HepG2 (cell line): ENCODE data around the gene NUP62. TPM values are rescaled to one million over a fixed set of nuclear protein-coding genes. Genes with fewer than 3 reads are reported as not detected.

ENCODE experiments used
- AGO1 ChIP-seq: fragments of 200-400 bp; formaldehyde crosslinking; IDR thresholded peaks from 2 replicates; pipeline ENCODE4 v1.6.1; 2017; ENCODE audit warnings: mild to moderate bottlenecking, low read depth, low read length, moderate library complexity; ENCODE audit not compliant: poor library complexity, severe bottlenecking
- HIVEP1 ChIP-seq: sonication (generic); formaldehyde crosslinking; IDR thresholded peaks from 2 replicates; pipeline ENCODE4 v1.4.0; 2020; ENCODE audit warnings: mild to moderate bottlenecking, missing genetic modification reagents
- NCOA1 ChIP-seq: sonication (generic); formaldehyde crosslinking; IDR thresholded peaks from 2 replicates; pipeline ENCODE4 v1.9.0; 2021; ENCODE audit warnings: missing genetic modification reagents
- SOX5 ChIP-seq: IDR thresholded peaks from 2 replicates; pipeline ENCODE4 v1.6.1; 2016; ENCODE audit warnings: borderline replicate concordance
- ZFP41 ChIP-seq: sonication (generic); formaldehyde crosslinking; IDR thresholded peaks from 2 replicates; pipeline ENCODE4 v1.4.0; 2020; ENCODE audit warnings: mild to moderate bottlenecking, missing genetic modification reagents, borderline replicate concordance
- ZNF136 ChIP-seq: sonication (generic); formaldehyde crosslinking; IDR thresholded peaks from 2 replicates; pipeline ENCODE4 v1.8.1; 2022; ENCODE audit warnings: low read depth, mild to moderate bottlenecking, moderate library complexity, missing genetic modification reagents
- ZNF629 ChIP-seq: sonication (generic); formaldehyde crosslinking; conservative IDR thresholded peaks from 2 replicates; pipeline ENCODE4 v1.5.0; 2020; ENCODE audit warnings: missing genetic modification reagents
- polyA plus RNA-seq, 8 experiments: library from polyadenylated mRNA; depleted of rRNA in 3 of 8; stranded (reverse) in 7 of 8; unstranded in 1 of 8; fragments of >200 nt; fragmentation: Illumina TruSeq in 4 of 8; extraction: Trizol in 4 of 8; gene quantifications; 2 replicates each; pipeline versions ENCODE4 v1.2.1 to v1.2.3, GENCODE V29; 2011 to 2016; ENCODE audit warnings: low read depth in 4 of 8, missing spikeins in 1 of 8, mixed read lengths in 1 of 8; ENCODE audit not compliant: insufficient read depth in 1 of 8
- total RNA-seq, 5 experiments: library from RNA; depleted of rRNA; stranded (reverse); fragments of >200 nt; fragmentation: Illumina TruSeq; extraction: Trizol; gene quantifications; 2 replicates each; pipeline ENCODE4 v1.2.3, GENCODE V29; 2016; ENCODE audit warnings: low read depth in 1 of 5
- TF ChIP-seq, protein P1 (sequence below): sonication (generic); formaldehyde crosslinking; IDR thresholded peaks from 2 replicates; pipeline ENCODE4 v1.8.0; 2023; ENCODE audit warnings: mild to moderate bottlenecking, missing genetic modification reagents
- TF ChIP-seq, protein P2 (sequence below): sonication (generic); formaldehyde crosslinking; IDR thresholded peaks from 2 replicates; pipeline ENCODE4 v1.4.0; 2020; ENCODE audit warnings: missing genetic modification reagents, borderline replicate concordance
- TF ChIP-seq, protein P3 (sequence below): sonication (generic); formaldehyde crosslinking; IDR thresholded peaks from one replicate; pipeline ENCODE4 v1.5.1; 2020; ENCODE audit warnings: mild to moderate bottlenecking, missing genetic modification reagents; ENCODE audit errors: not compliant biosample characterization
- TF ChIP-seq, protein P4 (sequence below): sonication (generic); formaldehyde crosslinking; IDR thresholded peaks from 2 replicates; pipeline ENCODE4 v1.8.0; 2022; ENCODE audit warnings: low read depth, missing genetic modification reagents
- TF ChIP-seq, protein P5 (sequence below): sonication (generic); formaldehyde crosslinking; IDR thresholded peaks from 2 replicates; pipeline ENCODE4 v1.8.1; 2023; ENCODE audit warnings: mild to moderate bottlenecking, moderate library complexity, missing genetic modification reagents

NUP62 gene
- total and polyA plus RNA-seq, 2 of the 13 experiments (the other 11 are each of a cell fraction or from before 2014, with no cell fraction given): 16.5 to 41.5 TPM

DNA sequence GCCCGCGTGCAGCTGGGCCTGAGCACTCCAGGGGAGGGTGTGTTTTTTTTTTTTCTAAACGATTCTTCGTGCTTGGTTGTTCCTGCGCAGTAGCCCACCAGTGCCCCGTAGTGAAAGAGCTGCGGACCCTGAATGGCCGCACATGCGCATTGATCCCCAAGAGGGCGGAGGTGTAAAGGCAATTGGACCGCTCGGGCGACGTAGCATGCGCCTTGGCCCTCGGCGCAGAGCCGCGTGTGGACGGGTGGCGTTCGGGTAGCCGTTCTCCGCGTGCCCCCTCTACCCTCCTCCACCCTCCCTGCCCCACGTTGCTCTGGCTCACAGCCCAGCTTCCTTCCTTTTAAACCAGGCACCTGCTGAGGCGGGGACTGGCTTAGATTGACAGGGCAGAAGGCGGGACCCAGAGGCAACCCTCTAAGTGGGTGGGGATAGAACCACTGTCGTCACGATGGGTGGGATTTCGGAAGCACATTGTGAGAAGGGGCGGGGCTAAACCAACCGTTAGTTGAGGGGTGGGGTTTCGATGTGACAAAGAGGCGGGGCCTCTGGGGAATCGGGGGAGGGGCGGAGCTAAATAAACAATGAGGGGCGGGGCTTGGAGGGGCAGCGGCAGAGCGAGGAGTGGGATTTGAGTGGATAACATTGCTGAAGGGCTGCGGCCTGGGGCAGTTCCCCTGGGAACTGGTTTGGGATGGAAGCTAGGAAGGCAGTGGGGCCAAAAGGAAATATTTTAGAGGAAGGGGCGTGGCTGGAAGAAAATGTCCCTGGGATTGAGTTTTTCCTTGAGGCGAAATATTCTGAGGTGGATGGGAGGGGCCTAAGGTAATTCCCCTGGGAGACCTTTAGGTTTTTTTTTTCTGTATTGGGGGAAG is 543 bp upstream of the NUP62 start (continued):
- TF ChIP-seq, protein P1, sequence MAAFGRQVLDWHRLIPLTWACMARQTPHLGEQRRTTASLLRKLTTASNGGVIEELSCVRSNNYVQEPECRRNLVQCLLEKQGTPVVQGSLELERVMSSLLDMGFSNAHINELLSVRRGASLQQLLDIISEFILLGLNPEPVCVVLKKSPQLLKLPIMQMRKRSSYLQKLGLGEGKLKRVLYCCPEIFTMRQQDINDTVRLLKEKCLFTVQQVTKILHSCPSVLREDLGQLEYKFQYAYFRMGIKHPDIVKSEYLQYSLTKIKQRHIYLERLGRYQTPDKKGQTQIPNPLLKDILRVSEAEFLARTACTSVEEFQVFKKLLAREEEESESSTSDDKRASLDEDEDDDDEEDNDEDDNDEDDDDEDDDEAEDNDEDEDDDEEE (CRISPR knock-in tag): peak; percentile 69; the same call in 1 of the 2 replicates
- TF ChIP-seq, protein P2, sequence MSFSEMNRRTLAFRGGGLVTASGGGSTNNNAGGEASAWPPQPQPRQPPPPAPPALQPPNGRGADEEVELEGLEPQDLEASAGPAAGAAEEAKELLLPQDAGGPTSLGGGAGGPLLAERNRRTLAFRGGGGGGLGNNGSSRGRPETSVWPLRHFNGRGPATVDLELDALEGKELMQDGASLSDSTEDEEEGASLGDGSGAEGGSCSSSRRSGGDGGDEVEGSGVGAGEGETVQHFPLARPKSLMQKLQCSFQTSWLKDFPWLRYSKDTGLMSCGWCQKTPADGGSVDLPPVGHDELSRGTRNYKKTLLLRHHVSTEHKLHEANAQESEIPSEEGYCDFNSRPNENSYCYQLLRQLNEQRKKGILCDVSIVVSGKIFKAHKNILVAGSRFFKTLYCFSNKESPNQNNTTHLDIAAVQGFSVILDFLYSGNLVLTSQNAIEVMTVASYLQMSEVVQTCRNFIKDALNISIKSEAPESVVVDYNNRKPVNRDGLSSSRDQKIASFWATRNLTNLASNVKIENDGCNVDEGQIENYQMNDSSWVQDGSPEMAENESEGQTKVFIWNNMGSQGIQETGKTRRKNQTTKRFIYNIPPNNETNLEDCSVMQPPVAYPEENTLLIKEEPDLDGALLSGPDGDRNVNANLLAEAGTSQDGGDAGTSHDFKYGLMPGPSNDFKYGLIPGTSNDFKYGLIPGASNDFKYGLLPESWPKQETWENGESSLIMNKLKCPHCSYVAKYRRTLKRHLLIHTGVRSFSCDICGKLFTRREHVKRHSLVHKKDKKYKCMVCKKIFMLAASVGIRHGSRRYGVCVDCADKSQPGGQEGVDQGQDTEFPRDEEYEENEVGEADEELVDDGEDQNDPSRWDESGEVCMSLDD (CRISPR knock-in tag): peak; percentile 80
- TF ChIP-seq, protein P3, sequence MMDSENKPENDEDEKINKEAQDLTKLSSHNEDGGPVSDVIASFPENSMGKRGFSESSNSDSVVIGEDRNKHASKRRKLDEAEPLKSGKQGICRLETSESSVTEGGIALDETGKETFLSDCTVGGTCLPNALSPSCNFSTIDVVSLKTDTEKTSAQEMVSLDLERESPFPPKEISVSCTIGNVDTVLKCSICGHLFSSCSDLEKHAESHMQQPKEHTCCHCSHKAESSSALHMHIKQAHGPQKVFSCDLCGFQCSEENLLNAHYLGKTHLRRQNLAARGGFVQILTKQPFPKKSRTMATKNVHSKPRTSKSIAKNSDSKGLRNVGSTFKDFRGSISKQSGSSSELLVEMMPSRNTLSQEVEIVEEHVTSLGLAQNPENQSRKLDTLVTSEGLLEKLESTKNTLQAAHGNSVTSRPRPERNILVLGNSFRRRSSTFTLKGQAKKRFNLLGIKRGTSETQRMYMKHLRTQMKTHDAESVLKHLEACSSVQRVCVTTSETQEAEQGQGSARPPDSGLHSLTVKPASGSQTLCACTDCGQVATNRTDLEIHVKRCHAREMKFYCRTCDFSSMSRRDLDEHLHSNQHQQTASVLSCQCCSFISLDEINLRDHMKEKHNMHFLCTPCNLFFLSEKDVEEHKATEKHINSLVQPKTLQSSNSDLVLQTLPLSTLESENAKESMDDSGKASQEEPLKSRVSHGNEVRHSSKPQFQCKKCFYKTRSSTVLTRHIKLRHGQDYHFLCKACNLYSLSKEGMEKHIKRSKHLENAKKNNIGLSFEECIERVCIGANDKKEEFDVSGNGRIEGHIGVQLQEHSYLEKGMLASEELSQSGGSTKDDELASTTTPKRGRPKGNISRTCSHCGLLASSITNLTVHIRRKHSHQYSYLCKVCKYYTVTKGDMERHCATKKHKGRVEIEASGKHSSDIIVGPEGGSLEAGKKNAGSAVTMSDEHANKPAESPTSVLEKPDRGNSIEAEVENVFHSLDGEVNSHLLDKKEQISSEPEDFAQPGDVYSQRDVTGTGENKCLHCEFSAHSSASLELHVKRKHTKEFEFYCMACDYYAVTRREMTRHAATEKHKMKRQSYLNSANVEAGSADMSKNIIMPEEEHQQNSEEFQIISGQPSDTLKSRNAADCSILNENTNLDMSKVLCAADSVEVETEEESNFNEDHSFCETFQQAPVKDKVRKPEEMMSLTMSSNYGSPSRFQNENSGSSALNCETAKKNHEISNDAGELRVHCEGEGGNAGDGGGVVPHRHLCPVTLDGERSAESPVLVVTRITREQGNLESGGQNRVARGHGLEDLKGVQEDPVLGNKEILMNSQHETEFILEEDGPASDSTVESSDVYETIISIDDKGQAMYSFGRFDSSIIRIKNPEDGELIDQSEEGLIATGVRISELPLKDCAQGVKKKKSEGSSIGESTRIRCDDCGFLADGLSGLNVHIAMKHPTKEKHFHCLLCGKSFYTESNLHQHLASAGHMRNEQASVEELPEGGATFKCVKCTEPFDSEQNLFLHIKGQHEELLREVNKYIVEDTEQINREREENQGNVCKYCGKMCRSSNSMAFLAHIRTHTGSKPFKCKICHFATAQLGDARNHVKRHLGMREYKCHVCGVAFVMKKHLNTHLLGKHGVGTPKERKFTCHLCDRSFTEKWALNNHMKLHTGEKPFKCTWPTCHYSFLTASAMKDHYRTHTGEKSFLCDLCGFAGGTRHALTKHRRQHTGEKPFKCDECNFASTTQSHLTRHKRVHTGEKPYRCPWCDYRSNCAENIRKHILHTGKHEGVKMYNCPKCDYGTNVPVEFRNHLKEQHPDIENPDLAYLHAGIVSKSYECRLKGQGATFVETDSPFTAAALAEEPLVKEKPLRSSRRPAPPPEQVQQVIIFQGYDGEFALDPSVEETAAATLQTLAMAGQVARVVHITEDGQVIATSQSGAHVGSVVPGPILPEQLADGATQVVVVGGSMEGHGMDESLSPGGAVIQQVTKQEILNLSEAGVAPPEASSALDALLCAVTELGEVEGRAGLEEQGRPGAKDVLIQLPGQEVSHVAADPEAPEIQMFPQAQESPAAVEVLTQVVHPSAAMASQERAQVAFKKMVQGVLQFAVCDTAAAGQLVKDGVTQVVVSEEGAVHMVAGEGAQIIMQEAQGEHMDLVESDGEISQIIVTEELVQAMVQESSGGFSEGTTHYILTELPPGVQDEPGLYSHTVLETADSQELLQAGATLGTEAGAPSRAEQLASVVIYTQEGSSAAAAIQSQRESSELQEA (CRISPR knock-in tag): peak; percentile 20
- TF ChIP-seq, protein P4, sequence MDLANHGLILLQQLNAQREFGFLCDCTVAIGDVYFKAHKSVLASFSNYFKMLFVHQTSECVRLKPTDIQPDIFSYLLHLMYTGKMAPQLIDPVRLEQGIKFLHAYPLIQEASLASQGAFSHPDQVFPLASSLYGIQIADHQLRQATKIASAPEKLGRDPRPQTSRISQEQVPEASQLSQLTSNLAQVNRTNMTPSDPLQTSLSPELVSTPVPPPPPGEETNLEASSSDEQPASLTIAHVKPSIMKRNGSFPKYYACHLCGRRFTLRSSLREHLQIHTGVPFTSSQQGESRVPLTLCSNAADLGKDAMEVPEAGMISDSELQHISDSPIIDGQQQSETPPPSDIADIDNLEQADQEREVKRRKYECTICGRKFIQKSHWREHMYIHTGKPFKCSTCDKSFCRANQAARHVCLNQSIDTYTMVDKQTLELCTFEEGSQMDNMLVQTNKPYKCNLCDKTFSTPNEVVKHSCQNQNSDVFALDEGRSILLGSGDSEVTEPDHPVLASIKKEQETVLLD (CRISPR knock-in tag): 0 out of 2 replicates have a peak, but pooled peaks have one; percentile 10
- TF ChIP-seq AGO1 (peak; percentile 57), SOX5 (CRISPR knock-in tag) (peak; percentile 54; the same call in 1 of the 2 replicates), ZNF629 (CRISPR knock-in tag) (0 out of 2 replicates have a peak, but pooled peaks have one; percentile 5), ZFP41 (no peak; the same call in 1 of the 2 replicates), ZNF136 (CRISPR knock-in tag) (0 out of 2 replicates have a peak, but pooled peaks have one; percentile 67), NCOA1 (CRISPR knock-in tag) (peak; percentile 84), HIVEP1 (CRISPR knock-in tag) (peak; percentile 91)
- TF ChIP-seq, protein P5, sequence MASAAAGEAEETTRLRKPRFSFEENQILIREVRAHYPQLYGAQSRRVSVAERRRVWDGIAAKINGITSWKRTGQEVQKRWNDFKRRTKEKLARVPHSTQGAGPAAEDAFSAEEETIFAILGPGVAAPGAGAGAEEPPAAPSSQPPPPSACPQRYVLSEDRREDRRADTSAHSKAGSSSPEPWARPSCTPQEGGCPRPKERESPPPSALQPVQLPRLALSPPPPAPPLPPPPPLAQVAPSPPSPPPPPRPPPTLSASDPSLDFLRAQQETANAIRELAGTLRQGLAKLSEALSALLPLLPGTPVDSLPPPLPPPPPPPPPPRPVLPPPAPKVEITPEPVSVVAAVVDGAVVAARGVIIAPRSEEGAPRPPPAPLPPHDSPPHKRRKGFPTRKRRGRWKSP (CRISPR knock-in tag): 0 out of 2 replicates have a peak, but pooled peaks have one; percentile 39
